K562 (cell line): ENCODE data around the gene MCC. TPM values are rescaled to one million over a fixed set of nuclear protein-coding genes. Genes with fewer than 3 reads are reported as not detected.

Experiments
- ATAC-seq: fragments of 200-7000 bp; cut with Tn5 transposase; 3 replicates; pipeline ENCODE4 v1.9.1; 2020; ENCODE audit warnings: moderate library complexity
- BruUV-seq: library from RNA; stranded (reverse); fragments of 400-500 nt; replicated peaks from 2 replicates; lab custom pipeline; 2021; lab: Mats Ljungman, UMichigan
- CTCF ChIA-PET: fragments of 300-600 bp; formaldehyde crosslinking; extraction: SDS; loops from one replicate; lab custom pipeline; 2021; ENCODE audit warnings: low intra/inter-chr PET ratio; lab: Yijun Ruan, JAX
- POLR2A ChIA-PET: fragments of 300-600, 350-650 bp; sonication (Branson Sonifier 250); formaldehyde crosslinking; extraction: SDS; loops from one replicate; lab custom pipeline; 2021; ENCODE audit warnings: antibody characterized with exemption, inconsistent platforms; lab: Yijun Ruan, JAX
- DNase-seq, 4 experiments: peaks; one replicate each; pipeline versions ENCODE4 v3.0.0 to v3.0.0-alpha.2; 2011 to 2018; ENCODE audit warnings: low spot score in 3 of 4, mixed read lengths in 3 of 4; ENCODE audit errors: extremely low read depth in 1 of 4
- FAIRE-seq: peaks from 2 replicates; lab custom pipeline; 2011; peaks lifted over from hg19 to GRCh38; lab: Jason Lieb, UNC
- H2AFZ ChIP-seq: 2 replicates; pipeline ENCODE4 v1.6.0; 2011; ENCODE audit warnings: low read depth, low read length, control low read depth, inconsistent platforms
- H3K27ac ChIP-seq: fragments of 200-600 bp; 3 replicates; pipeline ENCODE4 v1.8.0; 2011; ENCODE audit warnings: low read depth, mild to moderate bottlenecking, control low read depth, inconsistent platforms, low read length, moderate library complexity, mixed read lengths; ENCODE audit errors: extremely low read depth
- H3K27me3 ChIP-seq, 2 experiments: fragments of 300-600 bp in 1 of 2; 2 replicates in 1 of 2; 3 replicates in 1 of 2; pipeline versions ENCODE4 v1.6.0 to v1.8.0; 2011; ENCODE audit warnings: inconsistent platforms in 2 of 2, low read length in 2 of 2, mild to moderate bottlenecking in 1 of 2, mixed read lengths in 1 of 2, moderate library complexity in 1 of 2; ENCODE audit not compliant: control insufficient read depth in 2 of 2, insufficient read depth in 2 of 2
- H3K36me3 ChIP-seq: fragments of 300-600 bp; 3 replicates; pipeline ENCODE4 v1.8.0; 2011; ENCODE audit warnings: mild to moderate bottlenecking, low read length, inconsistent platforms; ENCODE audit not compliant: control insufficient read depth, insufficient read depth
- H3K4me1 ChIP-seq, 2 experiments: fragments of 200-600 bp in 1 of 2; replicated peaks in 1 of 2; 2 replicates in 1 of 2; 3 replicates in 1 of 2; pipeline versions ENCODE4 v1.5.1 to v1.8.0; 2011; ENCODE audit warnings: inconsistent platforms in 2 of 2, low read length in 2 of 2, mild to moderate bottlenecking in 1 of 2, mixed read lengths in 1 of 2, moderate library complexity in 1 of 2; ENCODE audit not compliant: control insufficient read depth in 2 of 2, insufficient read depth in 2 of 2
- H3K4me2 ChIP-seq: 2 replicates; pipeline ENCODE4 v1.6.1; 2011; ENCODE audit warnings: low read length, control low read depth, inconsistent platforms, mixed read lengths; ENCODE audit not compliant: insufficient read depth
- H3K4me3 ChIP-seq: fragments of 200-600 bp; sonication (generic), shearing (Covaris generic); 2 replicates; pipeline ENCODE4 v1.5.1; 2016; ENCODE audit warnings: control low read depth, inconsistent platforms
- H3K79me2 ChIP-seq: fragments of 200-600 bp; 3 replicates; pipeline ENCODE4 v1.8.0; 2011; ENCODE audit warnings: low read length, inconsistent platforms; ENCODE audit not compliant: control insufficient read depth, insufficient read depth
- H3K9ac ChIP-seq, 2 experiments: 2 replicates each; pipeline versions ENCODE4 v1.6.0 to v1.6.1; 2011; ENCODE audit warnings: low read depth in 2 of 2, low read length in 2 of 2, control low read depth in 1 of 2, inconsistent platforms in 1 of 2, mild to moderate bottlenecking in 1 of 2, mixed read lengths in 1 of 2; ENCODE audit not compliant: insufficient read depth in 1 of 2
- H3K9me1 ChIP-seq: one replicate; pipeline ENCODE4 v1.6.0; 2011; ENCODE audit warnings: inconsistent platforms, mild to moderate bottlenecking, low read length, moderate library complexity; ENCODE audit not compliant: control insufficient read depth, insufficient read depth
- H3K9me3 ChIP-seq: replicated peaks from 2 replicates; pipeline ENCODE4 v1.5.1; 2011; ENCODE audit warnings: low read depth, low read length, inconsistent platforms; ENCODE audit not compliant: control insufficient read depth, insufficient read depth
- H4K20me1 ChIP-seq: replicated peaks from 2 replicates; pipeline ENCODE4 v1.6.1; 2011; ENCODE audit warnings: low read length, inconsistent platforms, mixed read lengths; ENCODE audit not compliant: control insufficient read depth, insufficient read depth
- HCFC1 ChIP-seq: IDR thresholded peaks from 2 replicates; pipeline ENCODE4 v1.6.1; 2012; ENCODE audit warnings: low read depth, low read length, improper control_type of control experiment
- ILK ChIP-seq: fragments of 450-650 bp; IDR thresholded peaks from 2 replicates; pipeline ENCODE4 v1.6.1; 2016; ENCODE audit warnings: missing genetic modification characterization, low read depth, mild to moderate bottlenecking, missing compliant biosample characterization, moderate library complexity, borderline replicate concordance
- MXI1 ChIP-seq: IDR thresholded peaks from 2 replicates; pipeline ENCODE4 v1.6.1; 2011; ENCODE audit warnings: low read depth, mild to moderate bottlenecking, improper control_type of control experiment, low read length
- ZBTB43 ChIP-seq: sonication (generic); formaldehyde crosslinking; IDR thresholded peaks from 2 replicates; pipeline ENCODE4 v1.8.0; 2023; ENCODE audit warnings: mild to moderate bottlenecking, missing genetic modification reagents
- ZNF239 ChIP-seq: fragments of 250-450 bp; sonication (Bioruptor Pico); IDR thresholded peaks from 2 replicates; pipeline ENCODE4 v1.4.0; 2020; ENCODE audit warnings: mild to moderate bottlenecking
- WGBS: fragments of 100-300 bp; shearing (Covaris generic); methylation state at CpG from one replicate; pipeline ENCODE4 v1.1.6; 2016; ENCODE audit warnings: low coverage, mixed read lengths; ENCODE audit not compliant: insufficient coverage; ENCODE audit errors: missing lambda C conversion rate; 5-methylcytosine and 5-hydroxymethylcytosine counted together
- in situ Hi-C: fragments of 300-500 bp; cut with MboI; formaldehyde crosslinking; loops from 4 replicates; pipeline ENCODE4 v1.15.0; 2018; ENCODE audit warnings: inconsistent platforms, mixed read lengths
- intact Hi-C: fragments of 100-400 bp; cut with micrococcal nuclease; formaldehyde crosslinking; loops from 2 replicates; pipeline ENCODE4 v1.14.2; 2022
- polyA plus RNA-seq, 8 experiments: library from polyadenylated mRNA; depleted of rRNA in 4 of 8; stranded (reverse) in 5 of 8; unstranded in 3 of 8; fragments of >200 nt; fragmentation: Nextera tagmentation in 2 of 8; fragmentation: Illumina TruSeq in 1 of 8; extraction: Ambion mirVana in 2 of 8; extraction: Trizol in 1 of 8; gene quantifications; 2 replicates each; pipeline versions ENCODE4 v1.2.1 to v1.2.3, GENCODE V29; 2011 to 2014; ENCODE audit warnings: inconsistent platforms in 1 of 8, missing spikeins in 1 of 8
- total RNA-seq, 7 experiments: library from RNA; depleted of rRNA in 6 of 7; stranded (reverse); fragments of >200 nt in 6 of 7; fragmentation: Illumina TruSeq in 2 of 7; extraction: Trizol in 2 of 7; gene quantifications; 2 replicates each; pipeline versions ENCODE4 v1.2.1 to v1.2.3, GENCODE V29; 2011 to 2021; ENCODE audit warnings: low replicate concordance in 1 of 7

Gene MCC
- total and polyA plus RNA-seq, 9 of the 15 experiments (the other 6 are each of a cell fraction or from before 2014, with no cell fraction given), result 0.04 to 0.24 (median 0.06) TPM; not detected in 1

GRCh38 chr5:113276001-113276400 is 212.3 kb downstream of the MCC start:
- ATAC-seq (no peak), DNase-seq (no peak), FAIRE-seq (no peak)
- Histone ChIP-seq H3K4me2 (no peak overlapping the region), H3K9me3 (no peaks in the 10 kb centered on the region), H2AFZ (no peak overlapping the region), H3K9me1 (no peaks in the 10 kb centered on the region), H3K4me3 (no peak overlapping the region), H3K27ac (no peak overlapping the region), H3K4me1 (no peaks in the 10 kb centered on the region; a peak in 1 of 5 replicates), H3K9ac (no peak overlapping the region), H3K27me3 (peaks cover 0 to 5% of the 10 kb centered on the region in 2 experiments; a peak in 3 of 5 replicates), H3K36me3 (no peaks in the 10 kb centered on the region), H4K20me1 (0 out of 2 replicates have a peak, but pooled peaks cover 4% of the 10 kb centered on the region)
- POLR2A ChIA-PET, result interaction anchor here (0.6 kb wide), 1 partner anchor 29 kb away, joined by 3 read pairs; no protein-coding TSS in a partner anchor
- intact Hi-C loops, result no loop called here
- BruUV-seq, result no TSS peak
- in situ Hi-C loops, result no loop called here
- 0% methylated on average over 2 of the region's 2 CpGs for WGBS
- TF ChIP-seq MXI1 (no peak), ZNF239 (CRISPR knock-in tag) (no peak), HCFC1 (no peak), ZBTB43 (CRISPR knock-in tag) (no peak), ILK (tag) (no peak)
- TF ChIP-seq, all 486 proteins: peak for 0
- H3K79me2 ChIP-seq, result no peaks in the 10 kb centered on the region
- CTCF ChIA-PET, result no interaction called here
